HepG2 (cell line): ENCODE measurements around the gene SERPINE2. TPM values are rescaled to one million over a fixed set of nuclear protein-coding genes. Genes with fewer than 3 reads are reported as not detected.

ENCODE experiments used
- ARNTL ChIP-seq: sonication (generic); formaldehyde crosslinking; IDR thresholded peaks from 2 replicates; pipeline ENCODE4 v1.4.0; 2020; ENCODE audit warnings: mild to moderate bottlenecking, missing genetic modification reagents
- DZIP1 ChIP-seq: sonication (generic); formaldehyde crosslinking; IDR thresholded peaks from 2 replicates; pipeline ENCODE4 v1.5.0; 2020; ENCODE audit warnings: mild to moderate bottlenecking, missing genetic modification reagents
- ELK4 ChIP-seq: sonication (generic); formaldehyde crosslinking; IDR thresholded peaks from 2 replicates; pipeline ENCODE4 v1.9.0; 2021; ENCODE audit warnings: missing genetic modification reagents, borderline replicate concordance
- FOXO1 ChIP-seq: sonication (generic); formaldehyde crosslinking; IDR thresholded peaks from 2 replicates; pipeline ENCODE4 v1.4.0; 2020; ENCODE audit warnings: missing genetic modification reagents
- HCFC1 ChIP-seq: fragments of 150-350 bp; IDR thresholded peaks from 2 replicates; pipeline ENCODE4 v1.6.1; 2014; ENCODE audit warnings: low read depth, low read length
- HMGA1 ChIP-seq: sonication (generic); formaldehyde crosslinking; conservative IDR thresholded peaks from 2 replicates; pipeline ENCODE4 v1.4.0; 2020; ENCODE audit warnings: missing genetic modification reagents
- HNRNPLL ChIP-seq: fragments of 200-400 bp; formaldehyde crosslinking; IDR thresholded peaks from 2 replicates; pipeline ENCODE4 v1.6.1; 2017; ENCODE audit warnings: mild to moderate bottlenecking, low read depth, low read length; ENCODE audit not compliant: poor library complexity, severe bottlenecking
- MAFK ChIP-seq, 2 experiments: IDR thresholded peaks in 1 of 2; conservative IDR thresholded peaks in 1 of 2; 2 replicates each; pipeline ENCODE4 v1.6.1; 2011; ENCODE audit warnings: improper control_type of control experiment in 2 of 2, low read length in 2 of 2
- MLXIP ChIP-seq: sonication (generic); formaldehyde crosslinking; IDR thresholded peaks from 2 replicates; pipeline ENCODE4 v1.9.0; 2021; ENCODE audit warnings: missing genetic modification reagents, borderline replicate concordance
- MTA1 ChIP-seq: sonication (generic); formaldehyde crosslinking; IDR thresholded peaks from 2 replicates; pipeline ENCODE4 v1.4.0; 2020; ENCODE audit warnings: missing genetic modification reagents, mild to moderate bottlenecking, borderline replicate concordance
- PAWR ChIP-seq: sonication (generic); formaldehyde crosslinking; IDR thresholded peaks from 2 replicates; pipeline ENCODE4 v1.4.0; 2020; ENCODE audit warnings: missing genetic modification reagents, mild to moderate bottlenecking, borderline replicate concordance
- PITX1 ChIP-seq: sonication (generic); formaldehyde crosslinking; IDR thresholded peaks from 2 replicates; pipeline ENCODE4 v1.5.1; 2020; ENCODE audit warnings: mild to moderate bottlenecking, missing genetic modification reagents
- RAD51 ChIP-seq: fragments of 450-650 bp; IDR thresholded peaks from 2 replicates; pipeline ENCODE4 v1.6.1; 2016; ENCODE audit warnings: borderline replicate concordance
- SAP130 ChIP-seq: IDR thresholded peaks from 2 replicates; pipeline ENCODE4 v1.6.1; 2016; ENCODE audit warnings: low read depth
- SMAD3 ChIP-seq: sonication (generic); formaldehyde crosslinking; IDR thresholded peaks from 2 replicates; pipeline ENCODE4 v1.4.0; 2020; ENCODE audit warnings: missing genetic modification reagents
- ZBTB7B ChIP-seq: sonication (generic); formaldehyde crosslinking; IDR thresholded peaks from 2 replicates; pipeline ENCODE4 v1.4.0; 2020; ENCODE audit warnings: missing genetic modification reagents
- ZNF138 ChIP-seq: sonication (generic); formaldehyde crosslinking; IDR thresholded peaks from 2 replicates; pipeline ENCODE4 v1.5.0; 2020; ENCODE audit warnings: mild to moderate bottlenecking, low read depth, missing genetic modification reagents
- ZNF333 ChIP-seq: sonication (generic); formaldehyde crosslinking; IDR thresholded peaks from 2 replicates; pipeline ENCODE4 v1.4.0; 2020; ENCODE audit warnings: mild to moderate bottlenecking, missing genetic modification reagents, borderline replicate concordance
- ZNF350 ChIP-seq: sonication (generic); formaldehyde crosslinking; IDR thresholded peaks from 2 replicates; pipeline ENCODE4 v1.4.0; 2020; ENCODE audit warnings: mild to moderate bottlenecking, low read depth, missing genetic modification reagents, borderline replicate concordance
- ZNF530 ChIP-seq: sonication (generic); formaldehyde crosslinking; IDR thresholded peaks from 2 replicates; pipeline ENCODE4 v1.5.0; 2020; ENCODE audit warnings: low read depth, mild to moderate bottlenecking, missing genetic modification reagents
- ZNF550 ChIP-seq: sonication (generic); formaldehyde crosslinking; IDR thresholded peaks from 2 replicates; pipeline ENCODE4 v1.4.0; 2020; ENCODE audit warnings: mild to moderate bottlenecking, missing genetic modification reagents, borderline replicate concordance
- ZNF572 ChIP-seq: sonication (generic); formaldehyde crosslinking; IDR thresholded peaks from 2 replicates; pipeline ENCODE4 v1.5.1; 2020; ENCODE audit warnings: mild to moderate bottlenecking, missing genetic modification reagents
- ZNF660 ChIP-seq: sonication (generic); formaldehyde crosslinking; IDR thresholded peaks from 2 replicates; pipeline ENCODE4 v1.5.1; 2020; ENCODE audit warnings: mild to moderate bottlenecking, low read depth, missing genetic modification reagents, borderline replicate concordance
- polyA plus RNA-seq, 8 experiments: library from polyadenylated mRNA; depleted of rRNA in 3 of 8; stranded (reverse) in 7 of 8; unstranded in 1 of 8; fragments of >200 nt; fragmentation: Illumina TruSeq in 4 of 8; extraction: Trizol in 4 of 8; gene quantifications; 2 replicates each; pipeline versions ENCODE4 v1.2.1 to v1.2.3, GENCODE V29; 2011 to 2016; ENCODE audit warnings: low read depth in 4 of 8, missing spikeins in 1 of 8, mixed read lengths in 1 of 8; ENCODE audit not compliant: insufficient read depth in 1 of 8
- total RNA-seq, 5 experiments: library from RNA; depleted of rRNA; stranded (reverse); fragments of >200 nt; fragmentation: Illumina TruSeq; extraction: Trizol; gene quantifications; 2 replicates each; pipeline ENCODE4 v1.2.3, GENCODE V29; 2016; ENCODE audit warnings: low read depth in 1 of 5

The SERPINE2 gene
- total and polyA plus RNA-seq, 2 of the 13 experiments (the other 11 are each of a cell fraction or from before 2014, with no cell fraction given), result 7.9 to 18.1 TPM

- TF ChIP-seq ELK4 (CRISPR knock-in tag) (no peak), ZNF550 (CRISPR knock-in tag) (0 out of 2 replicates have a peak, but pooled peaks have one; percentile 44), SAP130 (CRISPR knock-in tag) (peak; percentile 83), PAWR (CRISPR knock-in tag) (no peak), ZNF350 (CRISPR knock-in tag) (peak; percentile 97; the same call in 1 of the 2 replicates), ZBTB7B (peak; percentile 16; the same call in 1 of the 2 replicates), HMGA1 (no peak), ZNF138 (no peak), PITX1 (CRISPR knock-in tag) (peak; percentile 76; the same call in 1 of the 2 replicates), ZNF530 (CRISPR knock-in tag) (no peak), HNRNPLL (no peak), SMAD3 (CRISPR knock-in tag) (peak; percentile 81), ARNTL (peak; percentile 52; the same call in 1 of the 2 replicates), ZNF572 (CRISPR knock-in tag) (peak; percentile 16; the same call in 1 of the 2 replicates), ZNF660 (CRISPR knock-in tag) (no peak), FOXO1 (peak; percentile 65), RAD51 (peak; percentile 67), MLXIP (CRISPR knock-in tag) (no peak), DZIP1 (CRISPR knock-in tag) (no peak), ZNF333 (CRISPR knock-in tag) (peak; percentile 87; the same call in 1 of the 2 replicates), MAFK (conservative IDR thresholded peaks at IDR 0.05 in 1 of 2, IDR thresholded peaks at IDR 0.05 in 1 of 2; ENCODE audit: low read length in 2 of 2) (peak; percentile 22 to 88; a peak in 3 of 4 replicates), HCFC1 (no peak), MTA1 (CRISPR knock-in tag) (peak; percentile 94)
Measured at GRCh38 chr2:223930103-223930976, 108.7 kb downstream of the SERPINE2 start (continued).
